Breast epithelium (tissue), 3 donors: ENCODE data around the gene TMEM86B.

Source experiments
- POLR2A ChIP-seq: fragments of 450-650 bp; IDR thresholded peaks from one replicate; pipeline ENCODE4 v1.6.1; 2016; ENCODE audit warnings: antibody characterized with exemption, mild to moderate bottlenecking, moderate library complexity
- TF ChIP-seq, protein P1 (sequence below), 3 donors: fragments of 450-650 bp; IDR thresholded peaks; one replicate each; pipeline ENCODE4 v1.5.1; 2016 to 2017; ENCODE audit warnings: antibody characterized with exemption in 3 of 3, mild to moderate bottlenecking in 3 of 3, moderate library complexity in 3 of 3

DNA sequence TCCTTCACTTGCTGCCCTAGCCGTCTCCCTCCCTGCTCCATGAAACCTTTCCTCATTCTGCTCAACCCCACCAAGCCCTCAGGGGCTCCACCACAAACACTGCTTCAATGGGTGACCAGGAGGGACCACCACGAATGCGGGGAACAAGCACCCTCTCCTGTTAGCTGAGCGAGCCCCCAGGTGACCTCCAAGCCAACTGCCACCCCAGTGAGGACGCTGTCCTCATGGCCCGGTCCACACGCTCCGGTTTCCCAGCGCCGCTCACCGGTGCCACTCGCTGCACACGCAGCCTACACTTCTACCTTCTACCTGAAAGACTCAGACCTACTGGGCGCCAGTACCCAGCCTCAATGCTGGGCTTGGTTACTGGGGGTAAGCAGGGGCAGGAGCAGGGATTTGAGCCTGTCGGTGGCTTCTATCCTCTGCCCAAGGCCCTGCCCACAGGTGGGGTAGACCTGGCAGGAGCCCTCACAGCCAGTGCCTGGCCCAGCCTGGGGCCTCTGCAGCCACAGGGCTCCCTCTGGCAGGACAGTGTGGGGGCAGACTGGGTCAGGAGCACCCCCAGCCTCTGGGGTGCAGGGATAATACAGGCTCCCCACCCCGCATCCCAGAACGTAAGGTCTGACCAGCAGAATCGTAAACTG is 704 bp upstream of the TMEM86B start:
- TF ChIP-seq, protein P1, sequence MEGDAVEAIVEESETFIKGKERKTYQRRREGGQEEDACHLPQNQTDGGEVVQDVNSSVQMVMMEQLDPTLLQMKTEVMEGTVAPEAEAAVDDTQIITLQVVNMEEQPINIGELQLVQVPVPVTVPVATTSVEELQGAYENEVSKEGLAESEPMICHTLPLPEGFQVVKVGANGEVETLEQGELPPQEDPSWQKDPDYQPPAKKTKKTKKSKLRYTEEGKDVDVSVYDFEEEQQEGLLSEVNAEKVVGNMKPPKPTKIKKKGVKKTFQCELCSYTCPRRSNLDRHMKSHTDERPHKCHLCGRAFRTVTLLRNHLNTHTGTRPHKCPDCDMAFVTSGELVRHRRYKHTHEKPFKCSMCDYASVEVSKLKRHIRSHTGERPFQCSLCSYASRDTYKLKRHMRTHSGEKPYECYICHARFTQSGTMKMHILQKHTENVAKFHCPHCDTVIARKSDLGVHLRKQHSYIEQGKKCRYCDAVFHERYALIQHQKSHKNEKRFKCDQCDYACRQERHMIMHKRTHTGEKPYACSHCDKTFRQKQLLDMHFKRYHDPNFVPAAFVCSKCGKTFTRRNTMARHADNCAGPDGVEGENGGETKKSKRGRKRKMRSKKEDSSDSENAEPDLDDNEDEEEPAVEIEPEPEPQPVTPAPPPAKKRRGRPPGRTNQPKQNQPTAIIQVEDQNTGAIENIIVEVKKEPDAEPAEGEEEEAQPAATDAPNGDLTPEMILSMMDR (IDR thresholded peaks at IDR 0.05), result no peak
- TF ChIP-seq POLR2A, result no peak
